ENCODE data around the gene PDCD1. TPM values are rescaled to one million over a fixed set of nuclear protein-coding genes. Genes with fewer than 3 reads are reported as not detected.
A peak's percentile ranks its signal among the peaks of the same experiment; 100 is the strongest.
"Not testable (repeated sequence)": the region's sequence is repeated elsewhere in the genome, so short reads cannot be mapped to it uniquely, and the experiment has no call there.

PDCD1 gene
- total RNA-seq, 8 experiments from 2014 or later: 0.11 to 0.49 (median 0.19) TPM; not detected in 1

DNA sequence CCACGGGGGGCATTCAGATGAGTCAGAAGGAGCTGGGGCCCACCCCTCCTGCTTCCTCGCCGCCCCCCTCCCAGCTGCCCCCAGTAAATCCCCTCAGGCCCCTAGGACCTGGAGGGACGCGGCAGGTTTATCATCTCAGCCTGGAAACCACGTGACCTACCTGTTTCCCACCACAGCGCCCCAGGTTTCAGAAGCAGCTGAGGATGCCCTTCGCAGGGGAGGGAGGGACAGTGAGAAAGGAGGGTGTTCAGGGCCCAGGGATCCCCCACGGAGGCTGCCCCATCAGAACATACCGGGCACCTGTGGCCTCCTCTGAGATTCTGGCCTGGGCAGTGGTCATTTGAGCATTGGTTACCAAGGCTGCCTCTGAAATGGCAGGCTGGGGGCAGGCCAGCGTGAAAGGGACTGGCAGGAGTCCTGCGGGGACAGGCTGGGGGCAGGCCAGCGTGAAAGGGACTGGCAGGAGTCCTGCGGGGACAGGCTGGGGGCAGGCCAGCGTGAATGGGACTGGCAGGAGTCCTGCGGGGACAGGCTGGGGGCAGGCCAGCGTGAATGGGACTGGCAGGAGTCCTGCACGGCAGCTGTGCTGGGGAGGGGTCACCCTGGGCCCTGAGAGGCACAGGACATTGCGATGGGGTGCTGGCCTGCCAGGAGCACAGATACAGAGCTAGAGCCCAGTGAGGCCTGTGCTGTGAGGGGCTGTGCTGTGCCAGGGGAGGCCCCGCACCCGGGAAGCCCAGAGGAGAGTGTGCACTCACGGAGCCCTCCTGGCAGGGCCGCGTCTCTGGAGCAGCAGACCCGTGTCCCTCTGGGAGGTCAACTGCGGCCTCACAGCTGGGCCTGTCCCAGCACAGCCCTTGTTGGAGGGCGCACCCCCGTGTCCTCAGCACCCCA, 48.1 kb downstream of the PDCD1 start:
- in situ Hi-C loops (cut with MboI; ENCODE audit: low pct_unique_long_range_greater_than_20kb in 2 of 9, low sequenced_read_pairs in 9 of 9, unreplicated experiment in 9 of 9): no loop called here
- 30 to 72% (median 50%) methylated on average over 2 to 4 of the region's 28 CpGs; no CpG with 5 or more reads in 7 of the 10 experiments for WGBS, 10 experiments
- Histone ChIP-seq H3K4me1 (replicated peaks in 1 of 2) (peaks cover 5 to 10% of the 10 kb centered on the region in 2 donors), H3K27ac (no peak overlapping the region), H3K4me3 (no peak overlapping the region)
- peak in 5 of 8 experiments; percentile 7 to 54 (median 30) for ATAC-seq (replicated peaks in 6 of 8)

DNA sequence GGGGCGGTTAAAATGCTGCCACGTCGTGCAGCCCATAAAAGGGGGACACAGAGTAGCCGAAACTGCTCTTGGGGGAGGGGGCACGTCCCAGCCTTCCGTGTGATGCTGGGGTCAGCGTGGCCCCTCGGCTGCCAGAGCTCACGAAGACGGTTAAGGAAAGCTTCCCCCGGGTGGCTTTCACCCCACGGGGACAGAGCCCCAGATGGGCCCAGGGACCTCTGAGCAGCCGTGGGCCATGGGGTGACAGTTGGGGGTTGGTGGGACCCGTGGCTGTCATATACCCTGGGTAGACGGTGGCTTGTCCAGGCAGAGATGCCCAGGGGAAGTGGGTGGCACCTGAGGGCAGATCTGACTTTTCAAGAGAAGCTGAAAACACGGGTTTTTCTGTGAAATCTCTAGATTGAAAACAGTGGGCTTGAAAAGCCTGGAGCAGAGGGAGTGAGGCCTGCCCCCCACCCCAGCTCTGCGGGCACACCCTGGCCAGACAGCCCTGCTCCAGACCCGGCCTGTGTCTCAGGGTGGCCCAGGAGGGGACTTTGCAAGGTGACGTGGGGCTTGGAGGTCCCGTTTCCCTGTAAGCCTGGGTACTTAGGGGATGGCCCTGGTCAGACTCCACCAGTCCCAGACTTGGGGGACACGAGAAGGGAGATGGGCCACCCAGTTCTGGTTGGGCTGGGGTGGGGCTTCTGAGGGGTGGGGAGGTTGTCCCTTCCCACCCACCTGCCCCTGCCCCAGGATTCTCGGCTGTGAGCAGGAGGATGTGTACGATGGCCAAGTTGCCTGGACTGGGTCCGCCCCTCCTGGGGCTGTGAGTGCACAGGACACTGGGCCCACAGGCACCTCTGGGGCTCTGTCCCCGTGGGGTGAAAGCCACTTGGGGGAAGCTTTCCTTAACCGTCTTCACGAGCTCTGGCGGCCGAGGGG, 49.0 kb downstream of the PDCD1 start:
- H3K27ac ChIP-seq: no peak overlapping the region
- no peak overlapping the region for H3K4me3 ChIP-seq
- peaks cover 7 to 13% of the 10 kb centered on the region in 2 donors for H3K4me1 ChIP-seq (replicated peaks in 1 of 2)
- ATAC-seq (replicated peaks in 6 of 8): peak in 5 of 8 experiments; percentile 3 to 13 (median 6)
- in situ Hi-C loops (cut with MboI; ENCODE audit: low pct_unique_long_range_greater_than_20kb in 2 of 9, low sequenced_read_pairs in 9 of 9, unreplicated experiment in 9 of 9): no loop called here
- WGBS, 10 experiments: 0 to 87% (median 57%) methylated on average over 1 to 4 of the region's 29 CpGs; no CpG with 5 or more reads in 6 of the 10 experiments

DNA sequence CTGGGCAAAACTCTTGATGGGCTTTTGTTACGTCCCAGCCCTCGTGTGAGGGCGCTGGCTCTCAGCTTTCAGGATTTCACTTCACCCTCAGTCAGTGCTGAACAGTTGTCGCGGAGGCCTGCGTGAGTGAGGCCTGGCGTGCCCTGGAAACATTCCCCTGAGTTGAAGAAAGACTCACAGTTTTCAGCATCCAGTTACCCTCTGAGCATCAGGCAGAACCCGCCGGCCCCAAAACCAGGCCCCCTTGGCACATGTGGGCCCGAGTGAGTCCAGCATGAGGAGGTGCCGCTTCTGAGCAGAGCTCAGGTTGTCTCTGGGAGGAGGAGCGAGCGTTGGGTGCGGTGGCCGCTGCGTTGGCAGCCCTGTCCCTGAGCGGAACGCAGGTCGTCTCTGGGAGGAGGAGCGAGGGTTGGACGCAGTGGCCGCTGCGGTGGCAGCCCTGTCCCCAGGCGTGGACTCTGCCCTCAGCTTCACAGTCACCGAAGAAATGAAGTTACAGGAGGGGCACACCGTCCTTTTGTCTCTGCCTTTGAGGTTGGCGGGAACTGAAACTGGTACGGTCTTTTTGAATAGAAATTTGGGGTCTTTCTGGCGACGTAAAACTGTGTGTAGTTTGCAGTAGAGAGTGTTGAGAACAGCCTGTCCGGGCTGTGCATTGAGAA, 49.8 kb downstream of the PDCD1 start, which contains the start of gene NEU4:
Gene NEU4, plus strand, starts transcription at position 473 of the 662 bp plus-strand sequence. CDS start 5,292 bp downstream, outside the sequence.
- in situ Hi-C loops (cut with MboI; ENCODE audit: low pct_unique_long_range_greater_than_20kb in 2 of 9, low sequenced_read_pairs in 9 of 9, unreplicated experiment in 9 of 9): no loop called here
- no peak within 1 kb of the TSS for H3K4me3 ChIP-seq
- H3K27ac ChIP-seq: peak within 1 kb of the TSS; percentile 3 to 66
- no peak for ATAC-seq (replicated peaks in 6 of 8)
- H3K4me1 ChIP-seq (replicated peaks in 1 of 2): peaks cover 15 to 21% of the 10 kb centered on the region in 2 donors
- 75 to 91% (median 86%) methylated on average over 4 to 13 of the region's 31 CpGs; no CpG with 5 or more reads in 4 of the 10 experiments for whole genome bisulfite sequencing, 10 experiments

DNA sequence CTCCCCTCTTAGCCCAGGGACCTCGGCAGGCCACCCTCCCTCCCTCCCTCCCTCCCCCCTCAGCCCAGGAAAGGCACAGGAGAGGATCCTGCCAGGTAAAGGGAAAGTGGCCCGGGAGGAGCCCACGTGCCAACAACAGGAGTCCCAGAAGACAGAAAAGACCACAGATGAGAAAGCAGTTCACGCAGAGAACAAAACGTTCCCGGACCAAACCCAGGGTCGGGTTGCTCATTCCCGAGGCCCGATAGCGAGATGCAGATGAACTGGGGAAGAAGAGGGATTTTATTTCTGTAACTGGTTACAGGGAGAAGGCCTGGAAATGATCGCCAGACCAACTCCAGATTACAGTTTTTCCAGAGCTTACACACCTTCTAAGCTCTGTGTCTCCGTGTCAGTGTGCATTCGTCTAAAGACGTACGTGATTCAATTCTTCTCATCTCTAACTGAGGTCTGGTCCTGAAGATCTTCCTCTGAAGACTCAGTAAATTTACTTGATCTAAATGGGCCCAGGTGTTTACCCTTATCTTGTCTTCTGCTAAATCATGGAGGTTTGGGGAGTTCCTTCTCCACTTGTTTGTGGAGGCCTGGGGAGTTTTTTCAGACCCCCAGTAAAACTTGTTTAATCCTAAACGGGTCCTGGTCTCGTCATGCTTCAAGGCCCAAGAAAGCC, 50.5 kb downstream of the PDCD1 start:
- no peak for ATAC-seq (replicated peaks in 6 of 8)
- Histone ChIP-seq H3K4me3 (no peak overlapping the region), H3K27ac (peak overlapping the region; percentile 3 to 66), H3K4me1 (replicated peaks in 1 of 2) (peaks cover 19 to 27% of the 10 kb centered on the region in 2 donors)
- in situ Hi-C loops (cut with MboI; ENCODE audit: low pct_unique_long_range_greater_than_20kb in 2 of 9, low sequenced_read_pairs in 9 of 9, unreplicated experiment in 9 of 9): no loop called here
- WGBS, 10 experiments: 33 to 100% (median 75%) methylated on average over 1 to 7 of the region's 17 CpGs; no CpG with 5 or more reads in 3 of the 10 experiments

DNA sequence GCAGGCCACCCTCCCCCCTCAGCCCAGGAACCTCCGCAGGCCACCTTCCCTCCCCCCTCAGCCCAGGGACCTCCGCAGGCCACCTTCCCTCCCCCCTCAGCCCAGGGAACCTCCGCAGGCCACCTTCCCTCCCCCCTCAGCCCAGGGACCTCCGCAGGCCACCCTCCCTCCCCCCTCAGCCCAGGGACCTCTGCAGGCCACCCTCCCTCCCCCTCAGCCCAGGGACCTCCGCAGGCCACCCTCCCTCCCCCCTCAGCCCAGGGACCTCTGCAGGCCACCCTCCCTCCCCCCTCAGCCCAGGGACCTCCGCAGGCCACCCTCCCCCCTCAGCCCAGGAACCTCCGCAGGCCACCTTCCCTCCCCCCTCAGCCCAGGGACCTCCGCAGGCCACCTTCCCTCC, 52.5 kb downstream of the PDCD1 start:
- no CpG with 5 or more reads among the region's 8 CpGs for WGBS, 10 experiments

DNA sequence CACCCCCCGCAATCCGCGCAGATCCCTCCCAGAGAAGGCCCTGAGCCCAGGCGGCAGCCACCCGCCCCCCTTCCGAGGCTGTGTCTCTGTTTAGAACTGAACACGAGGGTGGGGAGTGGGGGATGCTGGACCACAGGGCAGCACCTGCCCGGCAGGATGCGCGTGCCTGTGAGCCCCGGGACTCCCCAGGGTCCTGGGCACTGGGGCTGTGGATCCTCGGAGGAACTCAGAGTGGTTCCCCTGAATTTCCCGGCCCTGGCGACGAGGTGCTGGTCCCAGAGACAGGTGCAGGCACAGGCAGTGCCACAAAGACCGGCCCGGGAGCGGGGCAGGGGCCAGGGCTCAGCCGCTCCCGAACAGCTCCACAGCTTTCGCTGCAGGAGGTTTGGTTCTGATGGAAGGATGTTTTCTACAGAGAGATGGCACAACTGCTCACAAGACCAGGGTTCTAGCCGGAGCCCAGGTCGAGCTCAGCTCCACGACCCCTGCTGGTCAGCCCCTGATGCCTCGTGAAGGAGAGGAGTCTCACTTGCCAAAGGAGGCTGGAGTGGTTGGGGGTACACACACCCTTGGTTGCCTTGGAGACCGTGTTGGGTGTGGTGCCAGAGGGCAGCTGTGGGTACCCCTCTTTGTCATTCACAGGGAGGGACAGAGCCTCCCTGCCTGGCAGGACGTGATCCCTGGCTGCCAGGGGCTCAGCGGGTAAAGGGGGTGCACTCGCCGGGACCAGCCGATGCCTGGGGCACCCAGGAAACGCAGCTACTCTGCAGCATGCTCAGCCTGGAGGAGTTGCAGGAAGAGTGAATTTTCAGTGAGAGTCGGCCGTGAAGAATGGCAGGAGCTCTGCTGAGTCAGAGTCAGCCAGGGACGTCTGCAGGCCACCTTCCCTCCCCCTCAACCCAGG, 54.1 kb downstream of the PDCD1 start:
- WGBS, 10 experiments: 19 to 60% (median 23%) methylated on average over 2 to 5 of the region's 35 CpGs; no CpG with 5 or more reads in 4 of the 10 experiments
- Histone ChIP-seq H3K4me3 (peak overlapping the region in 2 of 5 donors; percentile 21 to 22), H3K4me1 (replicated peaks in 1 of 2) (peaks cover 30 to 36% of the 10 kb centered on the region in 2 donors), H3K27ac (peak overlapping the region; percentile 49 to 87)
- in situ Hi-C loops (cut with MboI; ENCODE audit: low pct_unique_long_range_greater_than_20kb in 2 of 9, low sequenced_read_pairs in 9 of 9, unreplicated experiment in 9 of 9): no loop called here
- ATAC-seq (replicated peaks in 6 of 8): peak in 6 of 8 experiments; percentile 16 to 71 (median 64)

More for the DNA sequence above, 52.5 kb downstream of the PDCD1 start:
- H3K4me3 ChIP-seq; in situ Hi-C loops (cut with MboI; ENCODE audit: low pct_unique_long_range_greater_than_20kb in 2 of 9, low sequenced_read_pairs in 9 of 9, unreplicated experiment in 9 of 9); H3K27ac ChIP-seq; ATAC-seq (replicated peaks in 6 of 8): not testable (repeated sequence)
- H3K4me1 ChIP-seq (replicated peaks in 1 of 2): peaks cover 35 to 40% of the 10 kb centered on the region in 2 donors

DNA sequence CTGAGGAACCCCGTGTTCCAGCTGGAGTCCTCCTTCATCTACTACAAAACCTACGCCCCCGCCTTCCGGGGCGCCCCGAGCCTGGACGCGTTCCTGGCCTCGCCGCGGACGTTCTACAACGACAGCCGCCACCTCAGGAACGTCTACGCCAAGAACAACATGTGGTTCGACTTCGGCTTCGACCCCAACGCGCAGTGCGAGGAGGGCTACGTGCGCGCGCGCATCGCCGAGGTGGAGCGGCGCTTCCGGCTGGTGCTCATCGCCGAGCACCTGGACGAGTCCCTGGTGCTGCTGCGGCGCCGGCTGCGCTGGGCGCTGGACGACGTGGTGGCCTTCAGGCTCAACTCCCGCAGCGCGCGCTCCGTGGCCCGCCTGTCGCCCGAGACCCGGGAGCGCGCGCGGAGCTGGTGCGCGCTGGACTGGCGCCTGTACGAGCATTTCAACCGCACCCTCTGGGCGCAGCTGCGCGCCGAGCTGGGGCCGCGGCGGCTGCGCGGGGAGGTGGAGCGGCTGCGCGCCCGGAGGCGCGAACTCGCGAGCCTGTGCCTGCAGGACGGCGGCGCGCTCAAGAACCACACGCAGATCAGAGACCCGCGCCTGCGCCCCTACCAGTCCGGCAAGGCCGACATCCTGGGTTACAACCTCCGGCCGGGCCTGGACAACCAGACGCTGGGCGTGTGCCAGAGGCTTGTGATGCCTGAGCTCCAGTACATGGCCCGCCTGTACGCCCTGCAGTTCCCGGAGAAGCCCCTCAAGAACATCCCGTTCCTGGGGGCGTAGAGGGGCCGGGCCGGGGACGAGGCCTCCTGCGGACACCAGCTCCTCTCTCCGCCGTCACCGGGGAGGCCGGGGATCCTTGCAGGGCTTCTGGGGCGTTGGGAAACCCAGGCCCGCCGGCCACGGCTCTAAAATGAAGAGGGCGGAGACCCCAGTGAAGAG, 55.0 kb downstream of the PDCD1 start:
- peak overlapping the region in 4 of 5 donors; percentile 1 to 22 (median 18) for H3K4me3 ChIP-seq
- H3K27ac ChIP-seq: peak overlapping the region; percentile 49 to 87
- peak; percentile 66 to 94 (median 80) for ATAC-seq (replicated peaks in 6 of 8)
- in situ Hi-C loops (cut with MboI; ENCODE audit: low pct_unique_long_range_greater_than_20kb in 2 of 9, low sequenced_read_pairs in 9 of 9, unreplicated experiment in 9 of 9): no loop called here
- peaks cover 30 to 36% of the 10 kb centered on the region in 2 donors for H3K4me1 ChIP-seq (replicated peaks in 1 of 2)
- 0 to 33% (median 13%) methylated on average over 1 to 16 of the region's 109 CpGs; no CpG with 5 or more reads in 5 of the 10 experiments for WGBS, 10 experiments

DNA sequence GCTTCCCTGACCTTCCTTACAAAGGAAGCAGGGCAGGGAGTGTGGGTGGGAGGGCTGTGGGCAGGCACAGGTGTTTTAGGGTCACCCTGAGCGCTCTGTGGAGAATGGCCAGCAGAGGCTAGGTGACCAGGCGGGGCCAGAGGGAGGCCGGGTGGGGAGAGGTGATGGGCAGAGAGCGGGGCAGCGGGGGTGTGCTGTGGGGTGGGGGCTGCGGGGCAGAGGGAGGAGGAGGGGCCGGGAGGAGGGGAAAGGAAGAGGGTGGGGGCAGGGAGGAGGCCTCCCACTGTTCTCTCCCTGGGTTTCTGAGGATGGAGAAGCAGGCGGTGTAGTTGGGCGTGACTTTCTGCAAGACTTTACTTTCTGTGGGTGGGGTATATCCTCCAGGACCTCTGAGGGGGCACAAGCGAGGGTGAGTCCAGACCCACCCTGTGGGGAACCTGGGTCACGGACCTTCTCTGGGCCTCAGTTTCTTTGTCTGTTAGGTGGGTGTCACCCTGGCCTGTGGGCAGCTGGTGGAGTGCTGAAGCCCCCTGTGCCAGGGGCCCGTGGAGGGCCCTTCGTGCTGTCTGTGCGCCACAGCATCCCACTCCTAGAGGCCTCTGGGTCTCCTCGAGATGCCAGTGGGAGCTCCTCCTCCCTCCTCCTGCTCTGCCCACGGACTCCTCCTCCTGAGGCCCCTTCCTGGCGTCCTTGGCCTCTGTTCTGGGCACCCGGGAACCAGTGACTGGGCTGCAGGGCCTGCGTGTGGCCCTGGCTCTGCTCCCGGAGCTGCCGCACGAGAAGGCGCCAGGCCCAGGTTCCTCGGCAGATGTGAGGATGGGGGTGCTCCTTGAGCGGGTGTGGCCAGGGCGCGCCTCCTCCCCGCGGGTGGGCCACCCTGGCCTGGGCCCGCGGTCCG, 56.0 kb downstream of the PDCD1 start:
- 65 to 82% (median 76%) methylated on average over 2 to 11 of the region's 32 CpGs; no CpG with 5 or more reads in 6 of the 10 experiments for WGBS, 10 experiments
- ATAC-seq (replicated peaks in 6 of 8): no peak
- in situ Hi-C loops (cut with MboI; ENCODE audit: low pct_unique_long_range_greater_than_20kb in 2 of 9, low sequenced_read_pairs in 9 of 9, unreplicated experiment in 9 of 9): no loop called here
- Histone ChIP-seq H3K4me1 (replicated peaks in 1 of 2) (peaks cover 30 to 35% of the 10 kb centered on the region in 2 donors), H3K27ac (no peak overlapping the region), H3K4me3 (no peak overlapping the region)

DNA sequence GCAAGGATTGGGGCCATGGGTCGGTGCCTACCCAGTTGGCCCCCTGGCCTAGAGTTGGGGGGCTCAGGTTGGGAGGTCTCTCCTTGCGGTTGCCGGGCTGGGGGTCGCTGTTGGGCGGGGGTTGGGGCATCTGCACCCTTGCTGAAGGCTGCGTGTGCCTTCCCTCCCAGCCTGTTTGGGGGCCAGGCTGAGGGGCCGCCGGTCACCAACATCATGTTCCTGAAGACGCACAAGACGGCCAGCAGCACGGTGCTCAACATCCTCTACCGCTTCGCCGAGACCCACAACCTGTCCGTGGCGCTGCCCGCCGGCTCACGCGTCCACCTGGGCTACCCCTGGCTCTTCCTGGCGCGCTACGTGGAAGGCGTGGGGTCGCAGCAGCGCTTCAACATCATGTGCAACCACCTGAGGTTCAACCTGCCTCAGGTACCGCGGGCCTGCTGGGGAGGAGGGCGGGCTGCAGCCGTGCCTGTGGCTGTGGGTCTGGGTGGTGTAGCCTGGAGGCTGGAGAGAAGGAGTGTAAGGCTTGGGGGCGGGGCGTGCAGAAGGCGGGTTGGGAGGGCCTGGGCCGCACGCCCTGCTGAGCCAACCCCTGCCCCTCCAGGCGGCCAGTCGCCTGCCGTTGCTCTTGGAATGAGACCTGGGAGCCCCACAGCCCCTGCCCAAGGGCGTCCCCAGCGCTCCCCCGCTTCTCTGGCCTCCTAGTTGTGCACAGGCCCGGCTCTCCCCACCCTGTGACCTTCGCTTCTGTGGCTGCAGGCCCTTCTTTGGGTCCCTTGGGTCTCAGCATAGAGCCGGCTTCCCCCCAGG, 56.9 kb downstream of the PDCD1 start:
- in situ Hi-C loops (cut with MboI; ENCODE audit: low pct_unique_long_range_greater_than_20kb in 2 of 9, low sequenced_read_pairs in 9 of 9, unreplicated experiment in 9 of 9): no loop called here
- no peak overlapping the region for H3K27ac ChIP-seq
- H3K4me3 ChIP-seq: no peak overlapping the region
- H3K4me1 ChIP-seq (replicated peaks in 1 of 2): peaks cover 30 to 35% of the 10 kb centered on the region in 2 donors
- ATAC-seq (replicated peaks in 6 of 8): peak in 2 of 8 experiments; percentile 21 to 23
- 80 to 100% (median 87%) methylated on average over 1 to 7 of the region's 44 CpGs; no CpG with 5 or more reads in 6 of the 10 experiments for WGBS, 10 experiments
